Omental fat pad (tissue), 4 donors: ENCODE data around the gene ACTA1. TPM values are rescaled to one million over a fixed set of nuclear protein-coding genes. Genes with fewer than 3 reads are reported as not detected.

Experiments used
- ATAC-seq: fragments of 150-250 bp; one replicate; pipeline ENCODE4 v1.9.1; 2016; ENCODE audit warnings: mild to moderate bottlenecking, moderate library complexity; ENCODE audit not compliant: low FRiP score
- DNase-seq: peaks from one replicate; pipeline ENCODE4 v3.0.0-alpha.2; 2019; ENCODE audit warnings: low spot score
- total RNA-seq, 4 donors: library from RNA; depleted of rRNA; stranded (reverse); fragments of >200 nt; gene quantifications; one replicate each; pipeline ENCODE4 v1.1.0, GENCODE V29; 2016
- TF ChIP-seq, protein P1 (sequence below), 3 donors: fragments of 450-650 bp; IDR thresholded peaks; one replicate each; pipeline ENCODE4 v1.5.1; 2016 to 2017; ENCODE audit warnings: antibody characterized with exemption in 3 of 3, mild to moderate bottlenecking in 3 of 3, moderate library complexity in 2 of 3

Gene ACTA1
- total RNA-seq, 4 donors from 2014 or later, result 0.56 TPM; not detected in 3

GRCh38 chr1:229440851-229441537 is 7.1 kb upstream of the ACTA1 start:
- ATAC-seq, result no peak
- DNase-seq, result no peak
- TF ChIP-seq, protein P1, sequence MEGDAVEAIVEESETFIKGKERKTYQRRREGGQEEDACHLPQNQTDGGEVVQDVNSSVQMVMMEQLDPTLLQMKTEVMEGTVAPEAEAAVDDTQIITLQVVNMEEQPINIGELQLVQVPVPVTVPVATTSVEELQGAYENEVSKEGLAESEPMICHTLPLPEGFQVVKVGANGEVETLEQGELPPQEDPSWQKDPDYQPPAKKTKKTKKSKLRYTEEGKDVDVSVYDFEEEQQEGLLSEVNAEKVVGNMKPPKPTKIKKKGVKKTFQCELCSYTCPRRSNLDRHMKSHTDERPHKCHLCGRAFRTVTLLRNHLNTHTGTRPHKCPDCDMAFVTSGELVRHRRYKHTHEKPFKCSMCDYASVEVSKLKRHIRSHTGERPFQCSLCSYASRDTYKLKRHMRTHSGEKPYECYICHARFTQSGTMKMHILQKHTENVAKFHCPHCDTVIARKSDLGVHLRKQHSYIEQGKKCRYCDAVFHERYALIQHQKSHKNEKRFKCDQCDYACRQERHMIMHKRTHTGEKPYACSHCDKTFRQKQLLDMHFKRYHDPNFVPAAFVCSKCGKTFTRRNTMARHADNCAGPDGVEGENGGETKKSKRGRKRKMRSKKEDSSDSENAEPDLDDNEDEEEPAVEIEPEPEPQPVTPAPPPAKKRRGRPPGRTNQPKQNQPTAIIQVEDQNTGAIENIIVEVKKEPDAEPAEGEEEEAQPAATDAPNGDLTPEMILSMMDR (IDR thresholded peaks at IDR 0.05), result no peak

DNA sequence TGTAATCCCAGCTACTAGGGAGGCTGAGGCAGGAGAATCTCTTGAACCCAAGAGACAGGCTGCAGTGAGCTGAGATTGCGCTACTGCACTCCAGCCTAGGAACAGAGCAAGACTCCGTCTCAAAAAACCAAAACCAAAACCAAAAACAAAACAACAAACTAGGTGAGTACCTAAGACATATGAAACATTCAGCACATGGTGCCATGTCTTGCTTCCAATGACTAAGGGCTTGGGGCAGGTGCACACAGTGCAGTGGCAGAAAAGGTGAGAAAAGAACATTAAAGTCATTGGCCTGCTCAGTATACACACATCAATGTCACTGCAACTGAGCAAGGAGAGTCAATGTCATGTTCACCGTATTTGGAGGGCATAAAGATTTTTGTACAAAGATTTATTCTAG is 4.1 kb upstream of the ACTA1 start:
- DNase-seq (no peak), ATAC-seq (no peak)
- TF ChIP-seq, protein P1 (IDR thresholded peaks at IDR 0.05), result no peak

- ATAC-seq, result no peak
Observed at GRCh38 chr1:229437443-229437842, 3.5 kb upstream of the ACTA1 start.

DNA sequence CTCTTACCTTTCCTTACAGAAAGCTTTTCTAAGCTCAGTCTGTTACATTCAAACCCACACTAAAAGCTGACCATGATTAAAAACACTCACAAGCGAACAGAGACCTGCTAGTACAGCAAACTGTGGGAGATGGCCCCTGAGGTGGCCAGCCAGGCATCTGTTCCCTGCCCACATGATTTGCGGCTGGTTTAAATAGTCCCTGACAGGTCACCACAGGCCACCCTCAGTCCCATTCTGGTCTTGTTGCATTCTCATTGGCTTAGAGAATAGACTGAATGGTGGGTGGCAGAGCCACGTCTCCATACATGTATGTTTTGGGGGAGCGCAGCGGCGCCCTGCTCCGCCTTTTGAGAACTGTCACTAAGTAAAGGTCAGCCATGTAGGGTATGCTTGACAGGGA is 2.3 kb upstream of the ACTA1 start:
- TF ChIP-seq, protein P1 (IDR thresholded peaks at IDR 0.05), result no peak
- DNase-seq (no peak), ATAC-seq (no peak)

More at GRCh38 chr1:229437443-229437842, 3.5 kb upstream of the ACTA1 start:
- TF ChIP-seq, protein P1 (IDR thresholded peaks at IDR 0.05), result no peak
- no peak for DNase-seq

DNA sequence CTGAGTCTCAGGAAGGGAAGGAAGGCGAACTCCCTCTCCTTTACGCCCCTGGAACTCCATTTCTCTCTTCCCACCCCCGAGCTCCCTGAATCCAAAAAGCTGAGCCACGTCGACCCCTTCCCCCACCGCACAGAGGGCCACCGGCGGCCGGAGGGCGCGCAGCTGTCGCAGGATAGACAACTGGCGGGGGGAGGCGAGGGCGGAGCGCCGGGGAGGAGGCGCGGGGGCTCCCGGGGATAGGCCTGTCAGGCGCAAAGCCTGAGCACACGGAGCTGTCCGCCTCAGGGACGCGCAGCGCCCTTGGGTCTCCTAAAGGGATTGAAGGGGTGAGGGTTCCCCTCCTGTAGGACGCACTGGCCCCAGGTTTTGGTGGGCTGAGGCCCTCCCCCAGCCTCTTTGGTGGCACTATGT is 752 bp upstream of the ACTA1 start:
- ATAC-seq (no peak), DNase-seq (no peak)
- TF ChIP-seq, protein P1 (IDR thresholded peaks at IDR 0.05), result no peak

- TF ChIP-seq, protein P1 (IDR thresholded peaks at IDR 0.05), result no peak
- ATAC-seq (no peak), DNase-seq (no peak)
Observed at GRCh38 chr1:229433364-229434004, 410 bp downstream of the ACTA1 start.

DNA sequence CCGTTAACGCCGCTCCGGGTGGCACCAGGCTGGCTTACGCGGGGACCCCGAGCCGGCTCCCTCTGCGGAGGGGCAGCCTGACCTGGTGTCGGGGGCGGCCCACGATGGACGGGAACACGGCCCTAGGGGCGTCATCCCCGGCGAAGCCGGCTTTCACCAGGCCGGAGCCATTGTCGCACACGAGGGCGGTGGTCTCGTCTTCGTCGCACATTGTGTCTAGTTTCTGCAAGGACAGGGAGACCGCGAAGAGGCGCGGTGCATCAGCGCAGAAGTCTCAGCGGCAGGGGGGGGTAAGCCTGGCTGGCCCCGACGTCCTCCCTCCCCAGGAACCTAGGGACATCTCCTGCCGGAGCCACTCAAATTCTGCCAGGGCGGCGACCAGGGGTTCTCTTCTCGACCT is 989 bp downstream of the ACTA1 start:
- no peak for ATAC-seq
- no peak for DNase-seq
- TF ChIP-seq, protein P1 (IDR thresholded peaks at IDR 0.05), result no peak
